ENCODE data around the gene XYLB.
"Not testable (repeated sequence)": the region's sequence is repeated elsewhere in the genome, so short reads cannot be mapped to it uniquely, and the experiment has no call there.

The XYLB gene

DNA sequence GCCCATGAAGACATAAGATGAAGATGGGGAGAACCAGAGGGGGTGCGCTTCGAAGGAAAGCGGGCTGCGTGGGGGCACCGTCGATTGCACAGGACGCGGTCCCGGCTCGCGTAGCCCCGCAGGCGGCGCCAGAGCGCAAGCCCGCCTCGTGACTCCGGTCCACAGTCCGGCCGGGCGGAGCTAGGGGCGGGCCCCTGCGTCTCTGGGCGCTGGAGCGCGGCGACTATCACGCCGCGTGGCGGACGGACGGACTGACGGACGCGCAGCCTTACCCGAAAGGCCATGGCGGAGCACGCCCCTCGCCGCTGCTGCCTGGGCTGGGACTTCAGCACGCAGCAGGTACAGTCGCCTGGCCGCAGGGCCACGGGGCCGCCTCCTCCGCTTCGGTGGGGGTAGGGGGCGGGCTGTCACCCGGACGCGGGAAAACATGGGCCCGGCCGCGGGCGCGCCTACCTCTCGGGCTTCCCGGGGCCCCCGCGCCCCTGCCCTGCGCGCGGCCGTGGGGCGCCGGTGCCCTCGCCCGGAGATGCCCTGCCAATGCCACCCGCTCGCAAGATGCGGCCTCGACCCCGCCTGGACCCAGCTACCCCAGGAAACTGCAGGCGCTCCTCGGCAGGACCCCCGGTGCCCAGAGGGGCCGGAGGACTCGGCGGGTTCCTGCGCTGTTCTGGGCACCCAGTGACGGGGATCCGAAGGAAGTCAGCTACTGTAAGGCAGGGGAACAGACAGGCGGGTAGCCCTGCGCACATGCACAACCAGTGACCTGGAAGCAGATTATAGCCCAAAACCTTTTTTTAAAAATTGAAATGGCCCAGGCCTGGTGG is at the start of gene XYLB:
TSS of gene XYLB (plus strand) at position 199 of the 824 bp plus-strand sequence. CDS start at position 283, 84 bp downstream.
- DNase-seq (ENCODE audit: low read depth), result peak; percentile 77

DNA sequence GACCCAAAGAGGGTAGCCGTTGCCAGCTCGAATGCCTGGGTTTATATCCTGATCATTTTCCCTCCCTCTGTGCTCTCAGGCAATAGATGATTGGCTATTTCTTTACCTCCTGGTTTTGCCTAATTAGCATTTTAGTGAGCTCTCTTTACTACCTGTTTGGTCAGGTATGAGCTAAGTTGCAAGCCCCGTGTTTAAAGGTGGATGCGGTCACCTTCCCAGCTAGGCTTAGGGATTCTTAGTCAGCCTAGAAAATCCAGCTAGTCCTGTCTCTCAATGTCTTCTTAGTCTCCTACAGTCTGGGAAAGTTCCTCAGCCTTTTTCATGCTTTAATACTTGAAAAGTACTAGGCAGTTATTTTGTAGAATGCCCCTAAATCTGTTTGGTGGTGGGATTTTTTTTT is 49.5 kb upstream of the XYLB start:
- not testable (repeated sequence) for DNase-seq (ENCODE audit: low read depth)

DNA sequence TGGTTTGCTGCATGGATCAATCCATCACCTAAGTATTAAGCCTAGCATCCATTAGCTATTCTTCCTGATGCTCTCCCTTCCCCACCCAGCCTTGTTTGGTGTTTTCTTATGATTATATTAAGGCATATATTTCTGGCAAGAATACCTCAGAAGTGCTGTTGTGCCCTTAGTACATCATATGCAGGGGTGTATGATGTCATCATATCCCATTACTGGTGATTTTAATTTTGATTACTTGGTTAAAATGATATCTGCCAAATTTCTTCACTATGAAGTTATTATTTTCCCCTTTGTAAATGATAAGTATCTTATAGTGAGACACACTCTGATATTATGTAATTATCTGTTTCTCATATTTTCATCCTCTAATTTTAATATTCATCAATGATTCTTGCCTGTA is 49.0 kb upstream of the XYLB start:
- DNase-seq (ENCODE audit: low read depth), result no peak

DNA sequence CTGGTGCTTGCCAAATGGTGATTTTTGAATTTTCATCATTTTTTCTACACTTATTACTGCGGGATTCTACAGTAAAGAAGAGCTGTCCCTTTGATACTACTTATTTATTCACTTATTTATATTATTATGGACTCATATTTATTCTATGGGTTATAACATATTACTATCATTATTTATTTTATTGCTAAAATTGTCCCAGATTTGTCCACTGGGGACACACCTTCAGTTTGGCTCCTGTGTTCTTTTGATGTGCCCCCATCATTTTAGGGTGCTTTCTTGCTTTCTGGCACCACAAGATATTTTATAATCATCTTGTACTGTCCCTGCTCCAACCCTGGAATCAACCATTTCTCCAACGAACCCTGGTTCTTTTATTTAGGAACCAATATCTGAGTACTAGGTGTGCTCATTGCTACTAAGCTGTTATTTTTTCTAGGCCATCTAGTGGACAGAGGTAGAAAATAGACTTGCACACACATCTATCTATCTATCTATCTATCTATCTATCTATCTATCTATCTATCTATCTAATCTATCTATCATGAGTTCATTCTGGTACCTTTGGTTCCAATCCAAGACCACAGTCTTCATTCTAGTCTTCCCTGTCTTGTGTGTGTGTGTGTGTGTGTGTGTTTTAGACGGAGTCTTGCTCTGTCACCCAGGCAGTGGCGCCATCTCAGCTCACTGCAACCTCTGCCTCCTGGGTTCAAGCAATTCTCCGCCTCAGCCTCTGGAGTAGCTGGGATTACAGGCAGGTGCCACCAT is 48.5 kb upstream of the XYLB start:
- DNase-seq (ENCODE audit: low read depth), result no peak

DNA sequence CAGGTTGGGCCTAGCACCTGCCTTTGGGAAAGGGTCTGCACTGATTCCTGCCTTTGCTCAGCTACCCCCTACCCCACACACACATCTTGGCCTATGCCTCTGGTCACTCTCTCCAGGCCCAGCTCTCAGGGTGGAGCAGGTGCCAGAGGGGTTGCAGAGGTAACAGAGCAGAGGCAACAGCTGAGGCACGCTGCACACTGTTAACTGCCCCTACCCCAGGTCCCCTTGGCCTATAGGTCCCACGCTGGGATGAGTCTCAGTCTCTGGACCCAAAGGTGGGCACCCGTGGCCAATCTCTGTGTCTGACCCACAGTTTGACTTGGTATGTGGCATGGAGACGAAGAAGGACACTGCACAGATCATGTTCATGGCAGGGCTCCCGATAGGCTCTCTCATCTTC is 39.6 kb upstream of the XYLB start:
- no peak for DNase-seq (ENCODE audit: low read depth)

DNA sequence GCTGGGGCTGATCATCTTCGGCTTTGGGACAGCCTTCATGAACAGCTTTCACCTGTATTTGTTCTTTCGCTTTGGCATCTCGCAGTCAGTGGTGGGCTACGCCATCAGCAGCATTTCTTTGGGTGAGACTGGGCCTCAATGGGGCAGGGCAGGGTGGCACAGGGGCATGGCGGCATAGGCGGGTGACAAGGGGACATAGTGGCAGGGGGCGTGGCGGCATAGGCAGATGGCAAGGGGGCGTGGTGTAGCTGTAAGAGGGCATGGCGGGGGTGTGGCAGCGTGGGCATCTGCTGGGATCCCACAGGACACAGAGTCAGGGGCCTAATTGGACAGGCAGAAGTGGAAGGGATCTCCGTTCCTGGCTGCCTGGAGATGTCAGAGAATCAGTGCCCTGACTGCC is 39.0 kb upstream of the XYLB start:
- no peak for DNase-seq (ENCODE audit: low read depth)

DNA sequence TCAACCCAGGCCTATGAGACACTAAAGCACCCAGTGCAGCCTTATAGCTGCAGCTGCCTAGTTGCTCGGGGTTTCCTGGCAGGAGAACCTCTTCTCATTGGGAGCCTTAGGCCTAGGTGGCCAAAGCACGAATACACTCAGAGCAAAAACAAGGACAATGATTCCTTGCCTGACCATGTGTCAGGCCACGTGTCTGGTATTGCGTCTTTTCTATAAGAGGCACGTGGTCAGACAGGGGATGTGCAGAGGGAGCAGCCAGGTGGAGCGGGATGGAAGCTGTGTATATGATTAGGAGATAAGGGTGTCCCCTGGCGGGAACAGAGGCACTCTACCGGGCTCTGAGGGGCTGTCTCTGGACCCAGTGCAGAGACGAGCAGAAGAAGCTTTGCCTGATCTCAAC is 38.1 kb upstream of the XYLB start:
- no peak for DNase-seq (ENCODE audit: low read depth)

DNA sequence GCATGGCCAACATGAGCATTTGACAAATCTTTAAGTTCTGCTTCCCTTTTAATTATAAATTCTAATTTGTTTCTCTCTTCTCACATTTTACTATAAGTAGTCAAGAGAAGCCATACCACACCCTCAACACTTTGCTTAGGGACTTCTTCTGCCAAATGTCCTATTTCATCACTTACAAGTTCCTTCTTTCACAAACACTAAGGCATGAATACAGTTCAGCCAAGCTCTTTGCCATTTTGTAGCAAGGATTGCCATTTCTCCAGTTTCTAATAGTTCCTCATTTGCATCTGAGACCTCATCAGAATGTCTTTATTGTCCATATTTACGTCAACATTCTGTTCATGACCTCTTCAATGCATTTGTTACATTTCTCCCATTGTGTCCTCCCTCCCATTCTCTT is 35.1 kb upstream of the XYLB start:
- no peak for DNase-seq (ENCODE audit: low read depth)

DNA sequence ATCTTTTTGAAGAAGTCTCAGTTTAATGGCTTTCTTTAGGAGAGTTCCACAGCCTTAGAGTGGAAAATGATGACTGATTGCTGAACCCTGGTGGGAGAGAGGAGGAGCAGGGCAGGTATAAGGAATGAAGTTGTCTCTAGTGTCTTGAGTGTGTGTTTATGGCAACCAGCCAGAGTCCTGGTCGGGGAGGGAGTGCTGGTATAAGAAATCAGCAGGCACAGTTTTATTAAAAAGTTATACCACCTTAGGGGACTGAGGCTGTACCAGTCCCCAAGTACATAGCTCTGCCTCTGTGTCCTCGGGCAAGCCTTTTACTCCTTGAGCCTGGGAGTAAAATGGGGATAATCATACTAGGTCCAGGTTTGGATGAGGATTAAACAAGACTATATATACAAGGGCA is 34.6 kb upstream of the XYLB start:
- DNase-seq (ENCODE audit: low read depth), result no peak

DNA sequence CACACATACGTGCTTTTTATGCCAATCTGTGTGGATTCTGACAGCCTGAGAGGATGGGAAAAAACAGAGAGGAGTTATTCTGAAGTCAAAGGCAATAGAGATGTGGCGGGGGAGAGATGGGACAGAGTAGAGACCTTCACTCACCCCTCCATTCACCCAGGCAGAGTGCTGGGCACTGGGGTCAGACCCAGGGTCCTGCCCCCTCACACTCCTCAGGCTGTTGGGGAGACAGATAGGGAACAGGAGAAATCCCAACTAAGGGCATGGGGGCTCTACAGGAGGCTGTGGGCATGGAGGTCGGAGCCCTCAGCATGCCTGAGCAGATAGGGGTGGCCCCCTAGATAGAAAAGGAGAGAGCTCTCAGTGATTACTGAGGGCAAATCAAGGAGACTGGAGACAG is 34.2 kb upstream of the XYLB start:
- no peak for DNase-seq (ENCODE audit: low read depth)

DNA sequence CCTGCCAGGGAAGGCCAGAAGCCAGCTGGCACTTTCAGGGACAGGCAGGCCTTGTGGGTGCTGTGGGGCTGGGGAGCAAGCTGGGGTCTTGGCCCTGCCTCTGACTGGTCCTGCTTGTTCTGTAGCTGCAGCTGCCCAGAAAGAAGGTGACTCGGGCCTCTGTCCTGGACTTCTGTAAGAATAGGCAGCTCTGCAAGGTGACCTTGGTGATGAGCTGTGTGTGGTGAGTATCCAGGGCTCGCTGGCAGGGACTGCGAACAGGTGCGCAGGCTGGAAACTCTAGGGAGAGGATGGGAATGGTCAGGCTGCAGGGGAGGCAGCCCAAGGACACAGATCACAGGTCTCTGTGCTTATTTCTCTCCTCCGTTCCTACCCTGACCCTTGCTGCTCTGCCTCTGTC is 33.3 kb upstream of the XYLB start:
- DNase-seq (ENCODE audit: low read depth), result no peak

DNA sequence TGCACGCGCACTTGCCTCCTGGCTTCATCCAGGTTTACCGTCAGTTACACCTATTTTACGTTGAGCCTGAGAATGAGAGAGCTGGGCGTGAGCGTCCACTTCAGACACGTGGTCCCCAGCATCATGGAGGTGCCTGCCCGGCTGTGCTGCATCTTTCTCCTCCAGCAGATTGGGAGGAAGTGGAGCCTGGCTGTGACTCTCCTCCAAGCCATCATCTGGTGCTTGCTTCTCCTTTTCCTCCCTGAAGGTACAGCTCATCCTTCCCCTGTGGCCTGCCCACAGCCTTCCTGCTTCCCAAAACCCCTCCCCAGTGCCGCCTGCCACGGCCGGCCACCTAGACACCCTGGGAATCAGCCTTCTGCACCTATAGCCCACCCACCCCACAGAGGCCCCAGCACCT is 32.9 kb upstream of the XYLB start:
- DNase-seq (ENCODE audit: low read depth), result no peak

DNA sequence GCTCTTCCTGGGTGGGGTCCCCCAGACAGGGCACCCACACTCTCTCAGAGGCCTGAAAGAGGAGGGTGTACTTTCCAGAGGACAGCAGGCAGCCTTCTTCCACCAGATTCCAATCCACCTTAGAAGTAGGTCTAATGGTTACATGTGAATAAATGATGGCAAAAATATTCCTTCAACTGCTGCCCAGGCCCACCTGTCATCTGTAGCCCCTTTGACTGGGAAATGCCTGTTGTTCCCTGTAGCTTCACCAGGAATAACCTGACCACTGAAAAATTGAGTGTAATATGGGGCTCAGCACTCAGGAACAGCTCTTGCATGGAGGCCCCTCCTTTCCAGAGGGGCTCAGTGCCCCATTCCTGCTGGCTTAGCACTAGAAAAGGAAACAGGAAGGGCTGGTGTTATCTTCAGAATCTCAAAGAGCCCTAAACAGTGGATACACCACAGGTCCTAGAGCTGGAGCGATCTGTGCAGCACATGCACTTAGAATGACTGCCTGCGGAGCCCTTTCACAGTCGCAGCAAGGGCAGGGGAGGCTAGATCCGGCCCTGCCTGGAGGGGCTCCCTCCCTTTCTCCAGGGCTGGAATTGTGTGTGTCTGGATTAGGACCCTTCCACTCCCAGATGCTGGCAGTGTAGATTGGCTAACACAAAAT is 32.3 kb upstream of the XYLB start:
- DNase-seq (ENCODE audit: low read depth), result no peak

DNA sequence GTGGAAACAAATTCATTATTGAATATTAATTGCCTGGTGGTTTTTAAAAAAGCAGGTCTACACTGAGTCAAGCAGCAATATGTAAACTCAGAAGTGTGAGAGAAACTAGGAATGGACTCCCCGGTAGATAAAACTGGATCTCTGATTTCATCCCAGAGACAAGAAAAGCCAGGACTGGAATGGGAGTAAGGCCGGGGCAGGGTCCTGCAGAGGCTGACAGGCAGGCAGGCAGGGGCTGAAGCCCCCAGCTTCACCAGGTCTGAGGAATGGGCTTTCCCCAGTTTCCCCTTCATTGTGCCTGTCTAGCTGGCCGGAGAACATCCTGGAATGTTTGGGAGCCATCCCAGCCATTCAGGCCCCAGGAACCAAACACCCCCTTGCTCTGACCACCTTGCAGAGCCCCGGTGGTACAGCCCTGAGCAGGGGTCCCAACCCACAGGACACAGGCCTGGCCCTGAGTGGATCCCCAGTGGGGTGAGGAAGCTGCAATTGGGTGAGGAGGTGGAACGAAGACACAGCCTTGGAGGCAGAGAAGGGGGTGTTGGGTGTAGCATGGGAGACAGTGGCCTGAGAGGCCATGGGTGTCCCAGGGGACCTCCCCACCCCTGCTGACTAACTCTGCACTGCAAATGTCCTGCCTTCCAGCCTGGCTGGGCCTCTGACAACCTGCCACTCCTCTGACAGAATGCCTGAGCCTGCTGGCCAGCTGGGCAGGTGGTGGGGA is 31.7 kb upstream of the XYLB start:
- no peak for DNase-seq (ENCODE audit: low read depth)

DNA sequence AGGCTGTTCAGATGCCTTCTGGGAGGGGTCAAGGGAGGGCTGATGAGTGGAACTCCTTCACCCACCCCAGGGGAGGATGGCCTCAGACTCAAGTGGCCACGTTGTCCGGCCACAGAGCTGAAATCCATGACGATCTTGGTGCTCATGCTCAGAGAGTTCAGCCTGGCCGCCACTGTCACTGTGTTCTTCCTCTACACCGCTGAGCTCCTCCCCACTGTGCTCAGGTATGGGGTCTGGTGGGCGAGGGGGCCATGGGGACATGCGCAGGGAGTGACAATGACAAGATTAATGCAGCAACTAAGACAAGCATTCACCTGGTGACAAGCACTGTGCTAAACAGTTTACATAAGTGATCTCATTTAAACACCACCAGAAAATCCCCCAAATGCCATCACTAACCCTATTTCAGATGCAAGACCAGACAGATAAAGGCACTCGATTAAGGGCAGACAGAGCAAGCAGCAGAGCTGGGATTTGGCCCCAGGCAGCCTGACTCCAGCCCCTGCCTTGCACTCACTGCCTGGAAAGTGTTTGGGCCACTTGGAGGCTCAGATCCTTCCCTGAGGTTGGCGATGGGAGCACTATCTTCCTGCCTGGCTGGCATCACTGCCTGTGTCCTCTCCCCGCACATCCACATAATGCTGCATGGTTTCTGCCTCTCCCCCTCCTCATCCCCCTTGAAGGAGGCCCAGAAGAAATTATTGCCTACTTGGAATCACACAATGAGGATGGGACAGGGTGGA is 30.9 kb upstream of the XYLB start:
- DNase-seq (ENCODE audit: low read depth), result no peak

DNA sequence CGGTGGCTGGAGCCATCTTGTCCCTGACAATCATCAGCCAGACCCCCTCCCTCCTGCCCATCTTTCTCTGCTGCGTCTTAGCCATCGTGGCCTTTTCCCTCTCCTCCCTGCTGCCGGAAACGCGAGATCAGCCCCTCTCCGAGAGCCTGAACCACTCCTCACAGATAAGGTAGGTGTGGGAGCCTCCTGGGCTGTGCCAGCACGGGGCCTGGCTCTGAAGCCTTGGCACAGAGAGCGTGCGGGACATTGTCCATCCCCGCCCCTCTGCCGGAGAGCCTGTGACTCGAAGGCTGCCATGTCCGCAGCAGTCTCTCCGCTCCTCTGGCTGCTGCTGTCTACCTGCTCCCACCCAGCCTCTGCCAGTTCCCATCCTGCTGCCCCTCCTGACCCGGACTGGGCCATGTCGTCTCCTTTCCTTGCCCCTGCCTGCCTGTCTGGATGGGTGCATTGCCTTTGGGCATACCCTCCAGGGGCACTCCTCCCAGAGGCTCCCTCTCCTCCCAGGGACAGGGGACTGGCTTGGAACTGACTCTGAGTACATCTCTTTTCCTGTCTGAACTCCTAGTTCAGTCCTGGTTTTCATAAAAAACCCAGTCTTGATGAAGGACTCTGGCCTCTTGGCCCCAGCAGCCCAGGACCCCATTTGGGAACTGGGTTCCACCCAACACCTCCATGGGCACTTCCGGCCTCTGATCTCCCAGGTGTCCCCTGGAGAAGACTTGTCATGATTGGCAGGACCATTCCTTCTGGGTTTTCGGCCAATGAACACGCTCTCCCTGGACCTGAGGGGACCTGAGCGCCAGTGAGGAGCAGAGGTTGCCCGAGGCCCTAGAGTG is 30.0 kb upstream of the XYLB start:
- DNase-seq (ENCODE audit: low read depth), result no peak

DNA sequence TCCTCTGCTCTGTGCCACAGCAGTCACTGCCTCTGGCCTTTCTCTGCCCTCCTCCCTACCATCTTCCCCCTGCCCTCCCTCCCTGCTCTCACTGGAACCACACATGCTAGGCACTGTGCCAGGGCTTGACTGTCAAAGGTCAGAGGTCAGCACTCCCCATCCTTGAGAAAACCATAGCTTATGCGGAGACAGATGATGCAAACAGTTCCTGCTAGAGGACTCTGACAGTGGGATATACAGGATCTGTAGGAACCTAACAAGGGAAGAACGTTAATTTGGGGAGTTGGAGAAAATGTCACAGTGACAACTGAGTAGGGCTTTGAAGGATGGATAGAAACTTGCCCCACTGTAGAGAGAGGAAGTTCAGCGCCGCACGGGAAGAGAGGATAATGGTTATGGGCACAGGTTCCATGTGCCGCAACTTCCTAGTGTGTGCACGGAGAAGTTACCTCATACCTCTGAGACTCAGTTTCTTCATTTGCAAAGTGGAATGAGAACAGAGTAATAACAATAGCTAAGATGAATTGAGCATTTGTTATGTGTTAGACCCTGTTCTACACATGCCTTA is 29.3 kb upstream of the XYLB start:
- no peak for DNase-seq (ENCODE audit: low read depth)

DNA sequence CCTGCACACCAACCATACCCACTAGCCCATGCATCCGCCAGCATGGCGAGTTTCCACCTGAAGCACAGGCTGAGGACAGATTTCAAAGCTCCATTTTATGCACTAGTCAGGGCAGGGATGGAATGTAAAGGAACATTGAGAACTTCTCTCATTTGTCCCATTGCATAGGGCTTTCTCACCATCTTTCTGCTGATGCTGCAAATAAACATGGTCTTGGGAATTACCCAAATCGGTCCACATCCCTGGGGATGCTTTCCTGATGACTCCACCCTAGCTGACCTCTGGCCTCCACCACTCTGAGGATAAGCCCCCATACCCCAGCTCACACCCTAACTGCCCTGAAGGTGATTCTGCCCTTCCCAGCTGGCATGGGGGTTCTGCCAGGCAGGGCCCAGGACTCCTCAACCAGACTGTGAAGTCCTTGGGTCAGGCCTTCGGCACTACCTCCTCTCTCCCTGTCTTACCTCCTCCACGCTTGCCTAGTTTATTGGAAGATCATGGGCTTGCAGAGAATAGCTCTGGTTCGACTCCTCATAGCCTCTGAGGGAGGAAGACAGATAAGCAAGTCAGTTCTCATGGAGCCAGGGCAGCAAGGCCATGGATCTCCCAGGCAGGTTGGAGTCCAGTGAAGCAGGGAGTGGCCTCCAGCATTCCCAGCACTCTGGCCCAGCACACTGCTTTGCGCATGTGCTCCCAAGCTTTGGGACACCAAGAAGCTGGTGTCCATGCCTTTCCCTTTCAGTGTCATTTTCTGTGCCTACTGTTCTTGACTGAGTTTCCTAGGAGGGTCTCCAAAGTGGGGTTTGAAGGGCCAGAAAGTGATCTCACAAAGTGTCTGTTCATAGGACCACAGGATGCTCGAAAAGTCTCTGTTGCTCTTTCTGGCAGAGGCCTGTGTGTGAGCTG is 27.6 kb upstream of the XYLB start:
- DNase-seq (ENCODE audit: low read depth), result no peak

DNA sequence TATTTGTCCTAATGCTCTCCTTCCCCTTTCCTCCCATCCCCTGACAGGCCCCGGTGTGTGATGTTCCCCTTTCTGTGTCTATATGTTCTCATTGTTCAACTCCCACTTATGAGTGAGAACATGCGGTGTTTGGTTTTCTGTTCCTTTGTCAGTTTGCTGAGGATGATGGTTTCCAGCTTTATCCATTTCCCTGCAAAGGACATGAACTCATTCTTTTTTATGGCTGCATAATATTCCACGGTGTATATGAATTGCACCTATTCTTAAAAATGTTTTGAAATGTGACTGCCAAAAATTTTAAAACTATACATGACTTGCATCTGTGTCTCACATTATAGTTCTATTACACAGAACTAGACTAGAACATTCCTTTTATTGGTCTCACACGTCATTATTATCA is 25.9 kb upstream of the XYLB start:
- DNase-seq (ENCODE audit: low read depth), result not testable (repeated sequence)

Measured in stimulated activated CD8-positive, alpha-beta memory T cell treated with anti-CD3 and anti-CD28 coated beads, Interleukin-4, amount 100 ng/mL, for 24 hours (primary cell).